ENCODE measurements around the gene GNB1. TPM values are rescaled to one million over a fixed set of nuclear protein-coding genes. Genes with fewer than 3 reads are reported as not detected.

GNB1 gene
- total RNA-seq, 3 donors from 2014 or later (not counting 1 experiment from before 2014, with no cell fraction given), result 285 to 304 (median 289) TPM

GRCh38 chr1:1839311-1839965 lies 51.4 kb downstream of the GNB1 start:
- H3K27ac ChIP-seq (ENCODE audit: low read length), result no peak overlapping the region
- H3K4me1 ChIP-seq (ENCODE audit: control insufficient read depth, insufficient read depth, low read length), result peaks cover 38% of the 10 kb centered on the region
- WGBS (ENCODE audit: insufficient coverage), result 96% methylated on average over 9 of the region's 10 CpGs
- Mint-ChIP-seq H3K9me3 (no peaks in the 10 kb centered on the region), H3K4me1 (peaks cover 39 to 42% of the 10 kb centered on the region in 2 donors), H3K27ac (peak overlapping the region in 1 of 2 donors; percentile 86), H3K36me3 (no peaks in the 10 kb centered on the region), H3K4me3 (peak overlapping the region; percentile 10), H3K27me3 (ENCODE audit: low read depth in 2 of 2) (no peaks in the 10 kb centered on the region)
- ATAC-seq (no peak), DNase-seq (no peak)
- no peaks in the 10 kb centered on the region for H3K9me3 ChIP-seq (ENCODE audit: control insufficient read depth, insufficient read depth, low read length)
- no peak overlapping the region for H3K4me3 ChIP-seq (ENCODE audit: low read length)
- no peak for TF ChIP-seq CTCF (IDR thresholded peaks at IDR 0.05)
- intact Hi-C loops (cut with micrococcal nuclease), result no loop called here
- H3K36me3 ChIP-seq (ENCODE audit: control insufficient read depth, insufficient read depth, low read length), result peaks cover 13% of the 10 kb centered on the region
- H3K27me3 ChIP-seq (ENCODE audit: control insufficient read depth, insufficient read depth, low read length), result no peaks in the 10 kb centered on the region

- H3K4me3 Mint-ChIP-seq, result no peak overlapping the region
- H3K27me3 Mint-ChIP-seq (ENCODE audit: low read depth in 2 of 2), result no peaks in the 10 kb centered on the region
- intact Hi-C loops (cut with micrococcal nuclease), result no loop called here
- H3K27ac Mint-ChIP-seq, result no peak overlapping the region
- no peak for TF ChIP-seq CTCF (IDR thresholded peaks at IDR 0.05)
- no peaks in the 10 kb centered on the region for H3K9me3 Mint-ChIP-seq
- Histone ChIP-seq H3K36me3 (ENCODE audit: control insufficient read depth, insufficient read depth, low read length) (peaks cover 16% of the 10 kb centered on the region), H3K4me3 (ENCODE audit: low read length) (no peak overlapping the region), H3K27ac (ENCODE audit: low read length) (no peak overlapping the region), H3K4me1 (ENCODE audit: control insufficient read depth, insufficient read depth, low read length) (peaks cover 18% of the 10 kb centered on the region), H3K9me3 (ENCODE audit: control insufficient read depth, insufficient read depth, low read length) (no peaks in the 10 kb centered on the region), H3K27me3 (ENCODE audit: control insufficient read depth, insufficient read depth, low read length) (no peaks in the 10 kb centered on the region)
- no peak for DNase-seq
- no peaks in the 10 kb centered on the region for H3K36me3 Mint-ChIP-seq
- H3K4me1 Mint-ChIP-seq, result peaks cover 37 to 40% of the 10 kb centered on the region in 2 donors
- ATAC-seq, result no peak
- 96% methylated on average over 8 of the region's 8 CpGs for WGBS (ENCODE audit: insufficient coverage)
Measured at GRCh38 chr1:1836119-1836518, 54.8 kb downstream of the GNB1 start.

GRCh38 chr1:1835546-1835945 lies 55.3 kb downstream of the GNB1 start:
- H3K27ac Mint-ChIP-seq, result peak overlapping the region in 1 of 2 donors; percentile 38
- ATAC-seq (no peak), DNase-seq (no peak)
- no peaks in the 10 kb centered on the region for H3K36me3 Mint-ChIP-seq
- Histone ChIP-seq H3K4me1 (ENCODE audit: control insufficient read depth, insufficient read depth, low read length) (peaks cover 12% of the 10 kb centered on the region), H3K9me3 (ENCODE audit: control insufficient read depth, insufficient read depth, low read length) (no peaks in the 10 kb centered on the region), H3K4me3 (ENCODE audit: low read length) (no peak overlapping the region), H3K27ac (ENCODE audit: low read length) (no peak overlapping the region), H3K27me3 (ENCODE audit: control insufficient read depth, insufficient read depth, low read length) (no peaks in the 10 kb centered on the region), H3K36me3 (ENCODE audit: control insufficient read depth, insufficient read depth, low read length) (peaks cover 16% of the 10 kb centered on the region)
- H3K9me3 Mint-ChIP-seq, result no peaks in the 10 kb centered on the region
- H3K4me1 Mint-ChIP-seq, result peaks cover 34 to 37% of the 10 kb centered on the region in 2 donors
- TF ChIP-seq CTCF (IDR thresholded peaks at IDR 0.05), result no peak
- H3K27me3 Mint-ChIP-seq (ENCODE audit: low read depth in 2 of 2), result no peaks in the 10 kb centered on the region
- no peak overlapping the region for H3K4me3 Mint-ChIP-seq
- 93% methylated on average over 3 of the region's 3 CpGs for WGBS (ENCODE audit: insufficient coverage)
- intact Hi-C loops (cut with micrococcal nuclease), result no loop called here

GRCh38 chr1:1833916-1834325 lies 57.0 kb downstream of the GNB1 start:
- no peak overlapping the region for H3K4me3 Mint-ChIP-seq
- no peaks in the 10 kb centered on the region for H3K36me3 Mint-ChIP-seq
- H3K27ac Mint-ChIP-seq, result peak overlapping the region; percentile 50 to 59
- no peaks in the 10 kb centered on the region for H3K27me3 Mint-ChIP-seq (ENCODE audit: low read depth in 2 of 2)
- DNase-seq (no peak), ATAC-seq (no peak)
- Histone ChIP-seq H3K9me3 (ENCODE audit: control insufficient read depth, insufficient read depth, low read length) (no peaks in the 10 kb centered on the region), H3K4me3 (ENCODE audit: low read length) (no peak overlapping the region), H3K27me3 (ENCODE audit: control insufficient read depth, insufficient read depth, low read length) (no peaks in the 10 kb centered on the region), H3K4me1 (ENCODE audit: control insufficient read depth, insufficient read depth, low read length) (no peaks in the 10 kb centered on the region), H3K27ac (ENCODE audit: low read length) (no peak overlapping the region), H3K36me3 (ENCODE audit: control insufficient read depth, insufficient read depth, low read length) (peaks cover 16% of the 10 kb centered on the region)
- 49% methylated on average over 6 of the region's 6 CpGs for WGBS (ENCODE audit: insufficient coverage)
- peaks cover 35 to 38% of the 10 kb centered on the region in 2 donors for H3K4me1 Mint-ChIP-seq
- intact Hi-C loops (cut with micrococcal nuclease), result no loop called here
- no peaks in the 10 kb centered on the region for H3K9me3 Mint-ChIP-seq
- TF ChIP-seq CTCF (IDR thresholded peaks at IDR 0.05), result no peak

Measured in natural killer cell (primary cell).